Measurements from ENCODE around the gene ZP3. TPM values are rescaled to one million over a fixed set of nuclear protein-coding genes. Genes with fewer than 3 reads are reported as not detected.

ZP3 gene
- total and polyA plus RNA-seq, 2 of the 8 experiments (the other 6 are each of a cell fraction or from before 2014, with no cell fraction given), result 1.5 to 2.4 TPM

GRCh38 chr7:76386691-76387260 lies 38.0 kb upstream of the ZP3 start:
- POLR2A ChIA-PET (ENCODE audit: partially characterized antibody), result interaction anchor here (0.9 to 1.5 kb wide), 2 partner anchors 32 to 35 kb away, joined by 4 to 5 read pairs; no protein-coding TSS in a partner anchor
- Histone ChIP-seq H3K4me2 (ENCODE audit: insufficient read depth in 1 of 2, low read depth in 2 of 2, low read length in 2 of 2) (no peak overlapping the region), H3K36me3 (ENCODE audit: control insufficient read depth in 2 of 4, insufficient read depth in 4 of 4, low read length in 3 of 4) (no peaks in the 10 kb centered on the region)
- TF ChIP-seq PHF8 (conservative IDR thresholded peaks at IDR 0.05; ENCODE audit: low read depth, low read length) (no peak), CBX5 (IDR thresholded peaks at IDR 0.05; ENCODE audit: low read depth, low read length) (no peak), CREB1 (IDR thresholded peaks at IDR 0.05) (no peak), ASH2L (IDR thresholded peaks at IDR 0.05; ENCODE audit: low read length) (no peak), CTBP2 (IDR thresholded peaks at IDR 0.05; ENCODE audit: borderline replicate concordance, insufficient read depth, insufficient read length, low read length) (no peak), SIX5 (IDR thresholded peaks at IDR 0.05; ENCODE audit: low read depth, low read length) (no peak), CHD1 (IDR thresholded peaks at IDR 0.05; ENCODE audit: low read depth, low read length) (no peak), SIRT6 (IDR thresholded peaks at IDR 0.05; ENCODE audit: low read length) (no peak), MAFK (IDR thresholded peaks at IDR 0.05; ENCODE audit: low read depth, low read length) (no peak)
- TF ChIP-seq, protein P1, sequence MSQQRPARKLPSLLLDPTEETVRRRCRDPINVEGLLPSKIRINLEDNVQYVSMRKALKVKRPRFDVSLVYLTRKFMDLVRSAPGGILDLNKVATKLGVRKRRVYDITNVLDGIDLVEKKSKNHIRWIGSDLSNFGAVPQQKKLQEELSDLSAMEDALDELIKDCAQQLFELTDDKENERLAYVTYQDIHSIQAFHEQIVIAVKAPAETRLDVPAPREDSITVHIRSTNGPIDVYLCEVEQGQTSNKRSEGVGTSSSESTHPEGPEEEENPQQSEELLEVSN (IDR thresholded peaks at IDR 0.05), result no peak

More at GRCh38 chr7:76386691-76387260, 38.0 kb upstream of the ZP3 start:
- Histone ChIP-seq H3K23me2 (ENCODE audit: low read depth, low read length) (no peaks in the 10 kb centered on the region), H3K14ac (ENCODE audit: insufficient read length) (no peak overlapping the region), H4K5ac (ENCODE audit: insufficient read length, low read depth, low read length) (no peak overlapping the region), H3K9ac (replicated peaks in 1 of 4; ENCODE audit: extremely low read depth in 1 of 4, low read depth in 3 of 4, low read length in 3 of 4) (no peak overlapping the region), H2BK5ac (ENCODE audit: low read depth, low read length) (no peak overlapping the region), H2AK5ac (ENCODE audit: low read depth, low read length) (no peak overlapping the region), H2BK120ac (replicated peaks; ENCODE audit: low read depth, low read length) (no peak overlapping the region), H3K79me2 (ENCODE audit: control insufficient read depth in 1 of 2, insufficient read depth in 2 of 2, low read length in 2 of 2) (no peaks in the 10 kb centered on the region), H3K79me1 (ENCODE audit: low read depth, low read length) (no peaks in the 10 kb centered on the region), H2BK15ac (ENCODE audit: low read length) (no peak overlapping the region), H4K91ac (replicated peaks; ENCODE audit: insufficient read length, low read length) (no peak overlapping the region), H3K23ac (ENCODE audit: insufficient read length) (no peak overlapping the region), H2BK12ac (ENCODE audit: low read depth, low read length) (no peak overlapping the region), H4K20me1 (replicated peaks in 1 of 2; ENCODE audit: control insufficient read depth in 1 of 2, insufficient read depth in 2 of 2, low read length in 2 of 2) (no peaks in the 10 kb centered on the region), H3K27ac (ENCODE audit: low read depth, low read length) (no peak overlapping the region), H3K4me3 (ENCODE audit: extremely low read depth in 1 of 4, insufficient read depth in 2 of 4, low read depth in 3 of 4, low read length in 4 of 4) (no peak overlapping the region), H3K9me3 (ENCODE audit: insufficient read depth in 2 of 2, low read depth in 1 of 2, low read length in 1 of 2) (no peaks in the 10 kb centered on the region), H4K8ac (ENCODE audit: extremely low read depth, insufficient read depth, low read length) (no peak overlapping the region), H2BK20ac (ENCODE audit: low read length) (no peak overlapping the region), H3K18ac (ENCODE audit: extremely low read depth, low read length) (no peak overlapping the region), H3K4ac (replicated peaks; ENCODE audit: insufficient read length, low read depth, low read length) (no peak overlapping the region), H2AFZ (ENCODE audit: low read length) (no peak overlapping the region), H3K4me1 (replicated peaks in 1 of 4; ENCODE audit: control insufficient read depth in 3 of 4, insufficient read depth in 4 of 4, low read length in 3 of 4) (peaks cover 0 to 2% (median 0%) of the 10 kb centered on the region in 4 experiments; a peak in 2 of 7 replicates), H3K27me3 (replicated peaks in 1 of 4; ENCODE audit: control insufficient read depth in 3 of 4, extremely low read depth in 1 of 4, insufficient read depth in 3 of 4, low read length in 3 of 4) (no peaks in the 10 kb centered on the region), H3K56ac (replicated peaks; ENCODE audit: insufficient read length, low read depth, low read length) (no peak overlapping the region)
- CTCF ChIA-PET (ENCODE audit: partially characterized antibody), result interaction anchor here (0.6 to 1.4 kb wide), 3 partner anchors 12 to 144 kb away, joined by 3 to 4 read pairs (median 3); no protein-coding TSS in a partner anchor
- DNase-seq (ENCODE audit: low read depth in 1 of 2, low spot score in 2 of 2), result no peak
- WGBS, 2 experiments (ENCODE audit: extremely low coverage in 1 of 2, insufficient coverage in 1 of 2, insufficient read length in 1 of 2, insufficient replicate concordance in 2 of 2, low coverage in 1 of 2, low lambda C conversion rate in 2 of 2, missing lambda C conversion rate in 1 of 2), result 85% methylated on average over 11 of the region's 11 CpGs; no CpG with 5 or more reads in 1 of the 2 experiments
- FAIRE-seq, result no peak
